Heart left ventricle (tissue), 16 donors: ENCODE data around the gene CYP46A1. TPM values are rescaled to one million over a fixed set of nuclear protein-coding genes. Genes with fewer than 3 reads are reported as not detected.
A peak's percentile ranks its signal among the peaks of the same experiment; 100 is the strongest.

Source experiments
- ATAC-seq, 4 donors: fragments of 200-7000 bp; cut with Tn5 transposase; one replicate each; pipeline ENCODE4 v1.9.1; 2020 to 2022; ENCODE audit warnings: moderate library complexity in 4 of 4, mild to moderate bottlenecking in 3 of 4, moderate number of reproducible peaks in 1 of 4
- DNase-seq, 5 donors: peaks; one replicate each; pipeline ENCODE4 v3.0.0-alpha.2; 2020
- H3K27ac ChIP-seq, 12 donors: fragments of 200-600 bp; sonication (generic) in 4 of 12; one replicate each; pipeline versions ENCODE4 v1.5.0 to v1.8.0; 2016 to 2022; ENCODE audit warnings: mild to moderate bottlenecking in 2 of 12
- H3K27me3 ChIP-seq, 9 donors: fragments of 200-600 bp; sonication (generic) in 2 of 9; one replicate each; pipeline versions ENCODE4 v1.5.1 to v1.8.0; 2016 to 2022; ENCODE audit warnings: mild to moderate bottlenecking in 3 of 9
- H3K36me3 ChIP-seq, 9 donors: fragments of 200-600 bp; sonication (generic) in 2 of 9; one replicate each; pipeline versions ENCODE4 v1.5.0 to v1.8.0; 2018 to 2022; ENCODE audit warnings: mild to moderate bottlenecking in 2 of 9
- H3K4me1 ChIP-seq, 12 donors: fragments of 200-600 bp; sonication (generic) in 4 of 12; one replicate each; pipeline versions ENCODE4 v1.5.0 to v1.8.0; 2016 to 2022; ENCODE audit warnings: mild to moderate bottlenecking in 3 of 12
- H3K4me3 ChIP-seq, 12 donors: fragments of 200-600 bp; sonication (generic) in 4 of 12; one replicate each; pipeline versions ENCODE4 v1.5.0 to v1.8.0; 2017 to 2022; ENCODE audit warnings: mild to moderate bottlenecking in 9 of 12, moderate library complexity in 4 of 12
- H3K9me3 ChIP-seq, 12 donors: fragments of 200-600 bp; sonication (generic) in 4 of 12; one replicate each; pipeline versions ENCODE4 v1.5.0 to v1.8.0; 2016 to 2022; ENCODE audit warnings: mild to moderate bottlenecking in 1 of 12
- POLR2A ChIP-seq, 2 donors: fragments of 450-650 bp; IDR thresholded peaks; one replicate each; pipeline ENCODE4 v1.6.1; 2017; ENCODE audit warnings: antibody characterized with exemption in 2 of 2, mild to moderate bottlenecking in 2 of 2, moderate library complexity in 2 of 2
- WGBS, 4 donors: extraction: QIAGEN DNeasy Blood & Tissue Kit in 2 of 4; methylation state at CpG; one replicate each; pipeline versions ENCODE4 v1.1.5 to v1.1.7; 2013 to 2018; 5-methylcytosine and 5-hydroxymethylcytosine counted together
- intact Hi-C, 10 donors: fragments of 100-400 bp; cut with DNase I; formaldehyde crosslinking; loops; one replicate each; pipeline versions ENCODE4 v1.11.1 to v1.14.2; 2022
- polyA plus RNA-seq, 2 donors: library from polyadenylated mRNA; stranded (reverse); fragments of 200-250 nt; gene quantifications; one replicate each; pipeline ENCODE4 v1.2.3, GENCODE V29; 2013
- total RNA-seq, 9 donors: library from RNA; depleted of rRNA in 2 of 9; stranded (reverse); fragments of >200 nt in 2 of 9; fragmentation: NEBNext Ultra II Directional in 3 of 9; extraction: Animal tissue kit (Norgen Biotek cat#: 25700) in 3 of 9; gene quantifications; one replicate each; pipeline versions ENCODE4 v1.1.0 to v1.2.4, GENCODE V29; 2016 to 2023
- TF ChIP-seq, protein P1 (sequence below), 12 donors: fragments of 200-600 bp; sonication (generic) in 4 of 12; IDR thresholded peaks; one replicate each; pipeline versions ENCODE4 v1.5.0 to v1.8.0; 2018 to 2022; ENCODE audit warnings: antibody characterized with exemption in 12 of 12, mild to moderate bottlenecking in 5 of 12
- donor health status: ischemic (EF 13 %, LVEDD 7.1; RV severe dilation, severe dysfunction).
- donor health status: healthy with polysubstance abuse.
- donor health status: DM: no; HTN: yes; CAD: no.
- donor health status: DM: no; HTN: no; CAD: no.
- donor health status: ischemic (EF 25% LVEDD 6.9; RV normal size, moderate dysfunction).
- donor health status: ischemic (EF 25% LVEDD 5.7; RV mildly dilated, moderate dysfunction).
- donor health status: healthy.
- donor health status: DM: yes; HTN: yes; CAD: no.
- donor health status: ischemic (EF 35%, LVEDD 5.7; RV mildly dilated, moderate dysfunction).
- donor health status: nonischemic (EF 11% LVEDD 7.7; RV severe dilation, severe dysfunction).
- donor health status: DM: yes; HTN: yes; CAD: no.
- donor health status: PGD.
- donor health status: ischemic (EF 29% LVEDD 5.4; RV normal size, mild dysfunction).
- donor health status: nonischemic (EF 23%, LVEDD 6.1; RV moderate dilation, normal function).

CYP46A1 gene
- total and polyA plus RNA-seq, 11 donors = 1.5 to 8.0 (median 3.4) TPM

DNA sequence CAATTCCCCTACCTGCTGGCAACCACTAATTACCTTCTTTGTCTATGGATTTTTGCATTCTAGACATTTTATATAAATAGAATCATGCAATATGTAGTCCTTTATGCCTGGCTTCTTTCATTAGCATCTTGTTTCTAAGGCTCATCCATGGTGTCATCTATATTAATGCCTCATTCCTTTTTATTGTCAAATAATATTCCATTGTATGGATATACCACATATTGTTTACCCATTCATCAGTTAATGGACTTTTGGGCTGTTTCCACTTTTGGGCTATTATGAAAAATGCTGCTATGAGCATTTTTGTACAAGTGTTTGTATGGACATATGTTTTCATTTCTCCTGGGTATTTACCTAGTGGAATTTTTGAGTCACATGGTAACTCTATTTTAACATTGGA, 18.0 kb downstream of the CYP46A1 start:
- Histone ChIP-seq H3K9me3 (peaks cover 0 to 27% (median 10%) of the 10 kb centered on the region in 12 donors), H3K4me3 (no peak overlapping the region), H3K36me3 (no peaks in the 10 kb centered on the region), H3K4me1 (peaks cover 0 to 10% (median 0%) of the 10 kb centered on the region in 12 donors), H3K27ac (no peak overlapping the region), H3K27me3 (no peaks in the 10 kb centered on the region)
- intact Hi-C loops = no loop called here
- TF ChIP-seq, protein P1, sequence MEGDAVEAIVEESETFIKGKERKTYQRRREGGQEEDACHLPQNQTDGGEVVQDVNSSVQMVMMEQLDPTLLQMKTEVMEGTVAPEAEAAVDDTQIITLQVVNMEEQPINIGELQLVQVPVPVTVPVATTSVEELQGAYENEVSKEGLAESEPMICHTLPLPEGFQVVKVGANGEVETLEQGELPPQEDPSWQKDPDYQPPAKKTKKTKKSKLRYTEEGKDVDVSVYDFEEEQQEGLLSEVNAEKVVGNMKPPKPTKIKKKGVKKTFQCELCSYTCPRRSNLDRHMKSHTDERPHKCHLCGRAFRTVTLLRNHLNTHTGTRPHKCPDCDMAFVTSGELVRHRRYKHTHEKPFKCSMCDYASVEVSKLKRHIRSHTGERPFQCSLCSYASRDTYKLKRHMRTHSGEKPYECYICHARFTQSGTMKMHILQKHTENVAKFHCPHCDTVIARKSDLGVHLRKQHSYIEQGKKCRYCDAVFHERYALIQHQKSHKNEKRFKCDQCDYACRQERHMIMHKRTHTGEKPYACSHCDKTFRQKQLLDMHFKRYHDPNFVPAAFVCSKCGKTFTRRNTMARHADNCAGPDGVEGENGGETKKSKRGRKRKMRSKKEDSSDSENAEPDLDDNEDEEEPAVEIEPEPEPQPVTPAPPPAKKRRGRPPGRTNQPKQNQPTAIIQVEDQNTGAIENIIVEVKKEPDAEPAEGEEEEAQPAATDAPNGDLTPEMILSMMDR (IDR thresholded peaks at IDR 0.05) = no peak
- no peak for TF ChIP-seq POLR2A (IDR thresholded peaks at IDR 0.05)
- DNase-seq (no peak), ATAC-seq (no peak)

DNA sequence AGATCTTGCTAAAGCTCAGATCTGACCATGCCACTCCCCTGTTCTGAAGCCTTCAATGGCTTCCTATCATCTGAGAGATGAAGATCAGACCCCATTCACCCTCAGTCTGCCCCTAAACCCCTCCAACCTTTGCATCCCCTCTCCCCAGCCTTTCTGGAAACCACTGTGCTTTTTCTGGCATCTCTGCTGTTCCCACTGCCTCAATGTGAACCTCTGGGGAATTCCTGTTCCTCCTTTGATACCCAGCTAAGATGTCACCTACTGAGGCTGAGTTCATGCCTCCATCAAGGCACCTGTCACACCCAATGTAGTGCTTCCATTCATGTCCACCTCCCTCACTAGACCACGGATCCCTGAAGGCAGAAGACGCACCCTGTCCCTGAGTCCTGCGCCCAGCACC, 19.3 kb downstream of the CYP46A1 start:
- peaks cover 0 to 27% (median 10%) of the 10 kb centered on the region in 12 donors for H3K9me3 ChIP-seq
- H3K4me3 ChIP-seq = no peak overlapping the region
- H3K36me3 ChIP-seq = no peaks in the 10 kb centered on the region
- TF ChIP-seq, protein P1 (IDR thresholded peaks at IDR 0.05) = no peak
- no peak for TF ChIP-seq POLR2A (IDR thresholded peaks at IDR 0.05)
- H3K27me3 ChIP-seq = no peaks in the 10 kb centered on the region
- 96 to 98% (median 98%) methylated on average over 3 of the region's 3 CpGs for WGBS, 4 donors
- DNase-seq (no peak), ATAC-seq (no peak)
- H3K4me1 ChIP-seq = peaks cover 0 to 9% (median 0%) of the 10 kb centered on the region in 12 donors
- no peak overlapping the region for H3K27ac ChIP-seq
- intact Hi-C loops = no loop called here

DNA sequence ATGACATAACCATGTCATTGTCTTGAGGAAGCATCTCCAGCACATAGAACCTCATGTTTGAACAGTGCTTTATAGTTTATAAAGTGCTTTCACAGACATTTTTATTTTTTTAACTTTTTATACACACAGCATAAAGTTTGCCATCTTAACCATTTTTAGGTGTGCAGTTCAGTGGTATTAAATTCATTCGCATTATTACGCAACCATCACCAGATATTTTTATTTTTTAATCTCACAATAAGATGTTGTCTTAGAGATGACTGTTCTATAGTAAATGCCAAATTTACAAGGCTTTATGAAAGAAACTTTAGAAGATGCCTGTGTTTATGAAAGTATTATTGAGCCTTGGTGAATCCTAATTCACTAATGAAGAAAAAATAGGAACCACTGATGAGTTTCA, 19.9 kb downstream of the CYP46A1 start:
- Histone ChIP-seq H3K4me1 (peaks cover 0 to 3% (median 0%) of the 10 kb centered on the region in 12 donors), H3K27me3 (no peaks in the 10 kb centered on the region), H3K4me3 (no peak overlapping the region), H3K9me3 (peaks cover 0 to 27% (median 10%) of the 10 kb centered on the region in 12 donors), H3K36me3 (no peaks in the 10 kb centered on the region), H3K27ac (no peak overlapping the region)
- ATAC-seq (no peak), DNase-seq (no peak)
- intact Hi-C loops = no loop called here
- TF ChIP-seq POLR2A (IDR thresholded peaks at IDR 0.05) = no peak
- TF ChIP-seq, protein P1 (IDR thresholded peaks at IDR 0.05) = no peak
- 97 to 98% (median 97%) methylated on average over 2 of the region's 2 CpGs for WGBS, 4 donors

DNA sequence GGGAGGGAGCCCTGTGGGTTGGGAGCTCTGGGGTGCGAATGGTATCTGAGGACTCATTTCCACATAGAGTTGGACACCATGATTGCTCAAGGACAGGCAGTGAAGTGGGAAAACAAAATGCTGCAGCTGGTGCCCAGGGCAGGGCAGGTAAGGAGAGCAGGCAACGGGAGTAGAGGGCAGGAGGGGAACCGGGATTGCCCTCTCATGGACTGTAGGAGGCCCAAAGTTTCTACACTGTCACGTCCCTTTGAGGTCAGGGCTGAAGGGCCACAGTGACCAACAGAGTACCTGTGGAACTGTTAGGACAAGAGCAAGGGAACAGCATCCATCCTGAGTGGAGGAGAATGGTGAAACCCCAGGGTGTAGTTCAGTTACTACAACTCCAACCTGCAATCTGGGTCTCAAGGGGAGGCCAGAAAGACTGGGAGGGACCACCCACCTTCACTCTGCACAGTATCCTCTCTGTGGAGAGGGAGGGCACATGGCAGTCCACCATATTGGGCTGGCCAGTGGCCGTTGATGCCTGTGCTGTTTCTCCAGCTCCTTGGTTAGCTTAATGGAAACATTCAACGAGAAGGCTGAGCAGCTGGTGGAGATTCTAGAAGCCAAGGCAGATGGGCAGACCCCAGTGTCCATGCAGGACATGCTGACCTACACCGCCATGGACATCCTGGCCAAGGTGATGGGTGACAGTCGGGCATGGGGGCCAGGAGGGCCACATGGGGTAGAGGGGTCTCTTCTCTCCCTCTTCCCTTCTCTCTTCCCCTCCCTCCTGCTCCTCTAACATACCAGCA, 22.2 kb downstream of the CYP46A1 start:
- TF ChIP-seq, protein P1 (IDR thresholded peaks at IDR 0.05) = no peak
- no peak for TF ChIP-seq POLR2A (IDR thresholded peaks at IDR 0.05)
- no peak overlapping the region for H3K27ac ChIP-seq
- DNase-seq = no peak
- peak in 1 of 4 donors; percentile 29 for ATAC-seq
- H3K36me3 ChIP-seq = no peaks in the 10 kb centered on the region
- H3K9me3 ChIP-seq = peaks cover 0 to 27% (median 10%) of the 10 kb centered on the region in 12 donors
- intact Hi-C loops = no loop called here
- H3K4me1 ChIP-seq = no peaks in the 10 kb centered on the region
- WGBS, 4 donors = 76 to 82% (median 81%) methylated on average over 7 to 8 of the region's 8 CpGs
- no peaks in the 10 kb centered on the region for H3K27me3 ChIP-seq
- H3K4me3 ChIP-seq = no peak overlapping the region
